Endothelial cell of umbilical vein (primary cell): ENCODE data around the gene TIMM8A. TPM values are rescaled to one million over a fixed set of nuclear protein-coding genes. Genes with fewer than 3 reads are reported as not detected.

Experiments used
- BruUV-seq: library from RNA; stranded (reverse); fragments of 400-500 nt; replicated peaks from 2 replicates; lab custom pipeline; 2021; lab: Mats Ljungman, UMichigan
- CTCF ChIA-PET: fragments of 300-600, 350-600 bp; sonication (Branson Sonifier 250); formaldehyde crosslinking; loops from one replicate; lab custom pipeline; 2021; ENCODE audit warnings: antibody characterized with exemption, inconsistent platforms; lab: Charles Lee
- POLR2A ChIA-PET: fragments of 300-600, 350-600 bp; sonication (Branson Sonifier 250); formaldehyde crosslinking; loops from one replicate; lab custom pipeline; 2021; ENCODE audit warnings: antibody characterized with exemption, inconsistent platforms; lab: Charles Lee
- DNase-seq: peaks from one replicate; pipeline ENCODE4 v3.0.0-alpha.2; 2011; ENCODE audit warnings: low read depth, low spot score
- FAIRE-seq: peaks from 2 replicates; lab custom pipeline; 2011; peaks lifted over from hg19 to GRCh38; lab: Jason Lieb, UNC
- H2AFZ ChIP-seq: 2 replicates; pipeline ENCODE4 v1.6.0; 2012; ENCODE audit warnings: low read depth, low read length, control low read depth, inconsistent platforms
- H3K27ac ChIP-seq: 2 replicates; pipeline ENCODE4 v1.5.1; 2011; ENCODE audit warnings: low read depth, mild to moderate bottlenecking, control low read depth, low read length, moderate library complexity; ENCODE audit not compliant: insufficient read depth
- H3K27me3 ChIP-seq, 2 experiments: 2 replicates each; pipeline versions ENCODE4 v1.6.0 to v1.6.1; 2011; ENCODE audit warnings: low read length in 2 of 2, mixed read lengths in 1 of 2; ENCODE audit not compliant: control insufficient read depth in 2 of 2, insufficient read depth in 2 of 2
- H3K36me3 ChIP-seq, 2 experiments: 2 replicates in 1 of 2; 3 replicates in 1 of 2; pipeline ENCODE4 v1.5.1; 2011; ENCODE audit warnings: low read length in 2 of 2, mild to moderate bottlenecking in 1 of 2, moderate library complexity in 1 of 2; ENCODE audit not compliant: control insufficient read depth in 2 of 2, insufficient read depth in 2 of 2; ENCODE audit errors: extremely low read depth in 1 of 2
- H3K4me1 ChIP-seq: 3 replicates; pipeline ENCODE4 v1.5.1; 2011; ENCODE audit warnings: mild to moderate bottlenecking, low read length; ENCODE audit not compliant: control insufficient read depth, insufficient read depth; ENCODE audit errors: extremely low read depth
- H3K4me2 ChIP-seq: 2 replicates; pipeline ENCODE4 v1.6.1; 2011; ENCODE audit warnings: low read length, control low read depth, mixed read lengths; ENCODE audit not compliant: insufficient read depth
- H3K4me3 ChIP-seq, 3 experiments: fragments of 200-600 bp in 1 of 3; sonication (generic), shearing (Covaris generic) in 1 of 3; replicated peaks in 1 of 3; 2 replicates each; pipeline ENCODE4 v1.5.1; 2011 to 2016; ENCODE audit warnings: control low read depth in 3 of 3, low read length in 3 of 3, mild to moderate bottlenecking in 2 of 3, inconsistent platforms in 1 of 3, low read depth in 1 of 3, moderate library complexity in 1 of 3; ENCODE audit not compliant: insufficient read depth in 1 of 3
- H3K79me2 ChIP-seq: 2 replicates; pipeline ENCODE4 v1.6.0; 2012; ENCODE audit warnings: low read length, inconsistent platforms; ENCODE audit not compliant: control insufficient read depth, insufficient read depth
- H3K9ac ChIP-seq: replicated peaks from 2 replicates; pipeline ENCODE3; 2011; ENCODE audit warnings: low read length, control low read depth; ENCODE audit not compliant: insufficient read depth; ENCODE audit errors: extremely low read depth
- H3K9me1 ChIP-seq: replicated peaks from 3 replicates; pipeline ENCODE4 v1.6.0; 2011; ENCODE audit warnings: mild to moderate bottlenecking, low read length; ENCODE audit not compliant: control insufficient read depth, insufficient read depth; ENCODE audit errors: extremely low read depth
- H3K9me3 ChIP-seq: replicated peaks from 2 replicates; pipeline ENCODE4 v1.5.1; 2012; ENCODE audit warnings: low read length, inconsistent platforms; ENCODE audit not compliant: control insufficient read depth, insufficient read depth
- H4K20me1 ChIP-seq: replicated peaks from 2 replicates; pipeline ENCODE3; 2011; ENCODE audit warnings: mild to moderate bottlenecking, low read length; ENCODE audit not compliant: control insufficient read depth, insufficient read depth; ENCODE audit errors: extremely low read depth
- CTCF ChIP-seq, 2 donors: IDR thresholded peaks; 1 replicate in 1 of 2; 2 replicates in 1 of 2; pipeline ENCODE4 v1.5.1; 2011; ENCODE audit warnings: low read length in 2 of 2, mild to moderate bottlenecking in 2 of 2, moderate library complexity in 2 of 2, control low read depth in 1 of 2, inconsistent platforms in 1 of 2, low read depth in 1 of 2; ENCODE audit not compliant: insufficient read depth in 1 of 2; ENCODE audit errors: extremely low read depth in 1 of 2
- EZH2 ChIP-seq: IDR thresholded peaks from 2 replicates; pipeline ENCODE4 v1.6.1; 2012; ENCODE audit warnings: borderline replicate concordance, low read depth, mild to moderate bottlenecking, moderate library complexity, low read length, inconsistent platforms; ENCODE audit not compliant: severe bottlenecking
- FOS ChIP-seq: IDR thresholded peaks from 2 replicates; pipeline ENCODE4 v1.6.1; 2011; ENCODE audit warnings: mild to moderate bottlenecking, low read length, moderate library complexity, borderline replicate concordance; ENCODE audit not compliant: insufficient read depth
- GATA2 ChIP-seq: IDR thresholded peaks from 2 replicates; pipeline ENCODE4 v1.7.0; 2011; ENCODE audit warnings: low read depth, mild to moderate bottlenecking, moderate library complexity, mixed read lengths, low read length; ENCODE audit not compliant: insufficient read length, insufficient read depth
- JUN ChIP-seq: IDR thresholded peaks from 2 replicates; pipeline ENCODE4 v1.6.1; 2011; ENCODE audit warnings: borderline replicate concordance, low read depth; ENCODE audit not compliant: insufficient read length, insufficient read depth
- MAX ChIP-seq: IDR thresholded peaks from 2 replicates; pipeline ENCODE4 v1.6.1; 2011; ENCODE audit not compliant: insufficient read depth, insufficient read length
- POLR2AphosphoS5 ChIP-seq: IDR thresholded peaks from 2 replicates; pipeline ENCODE4 v1.6.1; 2012; ENCODE audit warnings: low read depth, mild to moderate bottlenecking, control low read depth, low read length, moderate library complexity; ENCODE audit not compliant: insufficient read depth
- dilution Hi-C: fragments of 300-500 bp; cut with MboI; formaldehyde crosslinking; loops from one replicate; pipeline ENCODE4 v1.15.0; 2019; ENCODE audit warnings: low sequenced_read_pairs; ENCODE audit not compliant: extremely low pct_ligation_motif_present
- intact Hi-C: fragments of 100-400 bp; cut with micrococcal nuclease; formaldehyde crosslinking; loops from one replicate; pipeline ENCODE4 v1.10.0; 2022
- polyA plus RNA-seq, 4 experiments: library from polyadenylated mRNA; depleted of rRNA in 3 of 4; stranded (reverse) in 3 of 4; unstranded in 1 of 4; fragments of >200 nt; gene quantifications; 2 replicates each; pipeline versions ENCODE4 v1.2.1 to v1.2.3, GENCODE V29; 2011 to 2012; ENCODE audit warnings: missing spikeins in 1 of 4
- total RNA-seq: library from RNA; stranded (reverse); gene quantifications from 2 replicates; pipeline ENCODE4 v1.2.3, GENCODE V29; 2021

Gene TIMM8A
- total and polyA plus RNA-seq, 2 donors (not counting 3 experiments of a cell fraction or from before 2014, with no cell fraction given), result 10.9 to 17.5 TPM

- no peak overlapping the region for H3K27ac ChIP-seq
- H2AFZ ChIP-seq, result no peak overlapping the region
- H3K4me1 ChIP-seq, result no peaks in the 10 kb centered on the region
- BruUV-seq, result no TSS peak
- no peak for TF ChIP-seq JUN
- TF ChIP-seq GATA2, result no peak
- no peak for TF ChIP-seq MAX
- no peak for TF ChIP-seq FOS
- no peak for TF ChIP-seq EZH2
- DNase-seq, result no peak
- ChIA-PET CTCF (no interaction called here), POLR2A (no interaction called here)
- dilution Hi-C loops (no loop called here), intact Hi-C loops (no loop called here)
- no peak overlapping the region for H3K4me2 ChIP-seq
- H3K9ac ChIP-seq, result no peak overlapping the region
- no peaks in the 10 kb centered on the region for H3K27me3 ChIP-seq
- no peaks in the 10 kb centered on the region for H3K79me2 ChIP-seq
- no peak for FAIRE-seq
- H3K9me1 ChIP-seq, result no peaks in the 10 kb centered on the region
- H3K4me3 ChIP-seq, result no peak overlapping the region
- no peaks in the 10 kb centered on the region for H4K20me1 ChIP-seq
- H3K36me3 ChIP-seq, result no peaks in the 10 kb centered on the region
- no peaks in the 10 kb centered on the region for H3K9me3 ChIP-seq
These were observed 11.4 kb upstream of the TIMM8A start for GRCh38 chrX:101359966-101360365.

DNA sequence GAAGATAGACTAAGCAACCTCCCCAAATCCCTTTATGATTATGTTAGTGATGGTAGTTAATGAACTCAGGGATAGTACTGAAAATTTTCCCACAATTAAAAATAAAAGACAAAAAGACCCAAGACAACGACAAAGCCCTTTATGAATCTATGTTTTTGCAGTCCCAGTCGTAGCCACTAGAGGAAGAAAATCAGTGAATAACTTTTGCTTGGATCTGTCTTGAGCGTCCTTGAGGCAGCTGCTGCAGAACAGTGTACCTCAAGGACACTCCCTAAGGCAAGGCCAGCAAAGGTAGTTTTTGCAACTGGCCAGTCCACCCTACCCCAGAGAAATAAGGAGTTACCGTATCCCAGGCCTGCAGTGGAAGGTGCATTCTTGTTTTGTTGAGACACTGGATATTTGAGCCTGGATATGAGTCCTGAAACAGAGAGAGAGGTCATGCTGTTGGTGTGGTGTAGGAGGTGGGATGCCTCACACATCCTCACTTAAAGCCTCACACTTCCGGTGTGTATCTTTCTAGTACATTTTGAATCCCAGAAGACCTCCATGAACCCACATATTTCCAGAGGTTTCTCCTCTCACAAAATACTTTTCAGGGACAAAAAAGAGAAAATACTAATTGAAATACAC lies 8.7 kb upstream of the TIMM8A start:
- intact Hi-C loops, result no loop called here

More for the DNA sequence above, 8.7 kb upstream of the TIMM8A start:
- Histone ChIP-seq H3K4me3 (no peak overlapping the region), H3K9me3 (no peaks in the 10 kb centered on the region), H3K79me2 (no peaks in the 10 kb centered on the region), H2AFZ (no peak overlapping the region), H3K4me2 (no peak overlapping the region), H3K4me1 (no peaks in the 10 kb centered on the region), H3K27ac (no peak overlapping the region), H3K36me3 (no peaks in the 10 kb centered on the region), H4K20me1 (no peaks in the 10 kb centered on the region), H3K9me1 (no peaks in the 10 kb centered on the region), H3K9ac (no peak overlapping the region), H3K27me3 (no peaks in the 10 kb centered on the region)
- dilution Hi-C loops, result no loop called here
- no TSS peak for BruUV-seq
- FAIRE-seq (peak; percentile 79), DNase-seq (no peak)
- CTCF ChIA-PET, result interaction anchor here (1.5 kb wide), 1 partner anchor 9 kb away, joined by 4 read pairs; the partner anchor contains the start of gene TIMM8A
- POLR2A ChIA-PET, result no interaction called here
- TF ChIP-seq CTCF (IDR thresholded peaks at IDR 0.05; ENCODE audit: extremely low read depth in 1 of 2, insufficient read depth in 1 of 2, low read depth in 1 of 2, low read length in 2 of 2), result peak in 1 of 2 donors; percentile 8
- TF ChIP-seq POLR2AphosphoS5, result no peak
